ENCODE data around the gene TPRG1L. TPM values are rescaled to one million over a fixed set of nuclear protein-coding genes. Genes with fewer than 3 reads are reported as not detected.

Gene TPRG1L
- total and polyA plus RNA-seq, 10 of the 15 experiments (the other 5 are each of a cell fraction or from before 2014, with no cell fraction given), result 1.5 to 16.5 (median 8.0) TPM

DNA sequence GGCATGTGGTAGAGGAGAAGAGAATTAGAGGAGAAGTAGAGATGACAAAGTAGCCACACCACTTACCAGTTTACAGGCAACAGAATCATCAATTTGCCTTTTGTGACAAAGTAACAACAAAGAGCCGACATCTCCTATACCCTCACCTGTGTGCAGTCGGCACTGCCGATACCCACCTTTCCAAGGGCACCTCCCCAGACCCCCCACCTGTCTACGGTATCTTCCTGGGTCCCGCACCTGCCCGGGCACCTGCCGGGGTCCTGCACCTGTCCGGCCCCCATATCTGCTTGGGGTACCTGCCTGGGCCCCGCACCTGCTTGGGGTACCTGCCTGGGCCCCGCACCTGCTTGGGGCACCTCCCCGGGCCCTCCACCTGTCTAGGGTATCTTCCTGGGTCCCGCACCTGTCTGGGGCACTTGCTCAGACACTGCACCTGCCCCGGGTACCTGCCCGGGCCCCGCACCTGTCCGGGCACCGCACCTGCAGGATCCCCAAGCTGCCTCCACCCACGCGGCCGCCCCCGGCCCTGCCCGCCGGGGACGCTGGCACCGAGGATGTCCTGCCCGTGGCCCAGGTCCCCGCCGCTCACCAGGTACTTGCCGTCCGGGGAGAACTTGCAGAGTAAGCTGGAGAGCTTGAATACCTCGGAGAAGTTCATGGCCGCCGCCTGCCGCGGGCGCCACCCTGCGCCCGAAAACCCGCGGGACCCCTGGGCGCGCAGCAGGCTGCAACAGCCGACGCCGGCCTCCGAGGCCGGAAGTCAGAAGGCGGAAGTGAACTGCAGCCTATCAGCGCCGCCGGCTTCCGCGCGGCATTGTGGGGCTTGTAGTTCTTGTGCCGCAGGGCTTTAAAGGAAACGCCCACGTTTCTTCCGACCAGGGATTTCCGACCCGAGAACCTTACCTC is 24.8 kb downstream of the TPRG1L start, which contains the start of gene WRAP73 (continued):
- TF ChIP-seq, protein P1, sequence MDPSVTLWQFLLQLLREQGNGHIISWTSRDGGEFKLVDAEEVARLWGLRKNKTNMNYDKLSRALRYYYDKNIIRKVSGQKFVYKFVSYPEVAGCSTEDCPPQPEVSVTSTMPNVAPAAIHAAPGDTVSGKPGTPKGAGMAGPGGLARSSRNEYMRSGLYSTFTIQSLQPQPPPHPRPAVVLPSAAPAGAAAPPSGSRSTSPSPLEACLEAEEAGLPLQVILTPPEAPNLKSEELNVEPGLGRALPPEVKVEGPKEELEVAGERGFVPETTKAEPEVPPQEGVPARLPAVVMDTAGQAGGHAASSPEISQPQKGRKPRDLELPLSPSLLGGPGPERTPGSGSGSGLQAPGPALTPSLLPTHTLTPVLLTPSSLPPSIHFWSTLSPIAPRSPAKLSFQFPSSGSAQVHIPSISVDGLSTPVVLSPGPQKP (IDR thresholded peaks at IDR 0.05; ENCODE audit: low read depth, low read length), result peak; percentile 63
- TF ChIP-seq, protein P2, sequence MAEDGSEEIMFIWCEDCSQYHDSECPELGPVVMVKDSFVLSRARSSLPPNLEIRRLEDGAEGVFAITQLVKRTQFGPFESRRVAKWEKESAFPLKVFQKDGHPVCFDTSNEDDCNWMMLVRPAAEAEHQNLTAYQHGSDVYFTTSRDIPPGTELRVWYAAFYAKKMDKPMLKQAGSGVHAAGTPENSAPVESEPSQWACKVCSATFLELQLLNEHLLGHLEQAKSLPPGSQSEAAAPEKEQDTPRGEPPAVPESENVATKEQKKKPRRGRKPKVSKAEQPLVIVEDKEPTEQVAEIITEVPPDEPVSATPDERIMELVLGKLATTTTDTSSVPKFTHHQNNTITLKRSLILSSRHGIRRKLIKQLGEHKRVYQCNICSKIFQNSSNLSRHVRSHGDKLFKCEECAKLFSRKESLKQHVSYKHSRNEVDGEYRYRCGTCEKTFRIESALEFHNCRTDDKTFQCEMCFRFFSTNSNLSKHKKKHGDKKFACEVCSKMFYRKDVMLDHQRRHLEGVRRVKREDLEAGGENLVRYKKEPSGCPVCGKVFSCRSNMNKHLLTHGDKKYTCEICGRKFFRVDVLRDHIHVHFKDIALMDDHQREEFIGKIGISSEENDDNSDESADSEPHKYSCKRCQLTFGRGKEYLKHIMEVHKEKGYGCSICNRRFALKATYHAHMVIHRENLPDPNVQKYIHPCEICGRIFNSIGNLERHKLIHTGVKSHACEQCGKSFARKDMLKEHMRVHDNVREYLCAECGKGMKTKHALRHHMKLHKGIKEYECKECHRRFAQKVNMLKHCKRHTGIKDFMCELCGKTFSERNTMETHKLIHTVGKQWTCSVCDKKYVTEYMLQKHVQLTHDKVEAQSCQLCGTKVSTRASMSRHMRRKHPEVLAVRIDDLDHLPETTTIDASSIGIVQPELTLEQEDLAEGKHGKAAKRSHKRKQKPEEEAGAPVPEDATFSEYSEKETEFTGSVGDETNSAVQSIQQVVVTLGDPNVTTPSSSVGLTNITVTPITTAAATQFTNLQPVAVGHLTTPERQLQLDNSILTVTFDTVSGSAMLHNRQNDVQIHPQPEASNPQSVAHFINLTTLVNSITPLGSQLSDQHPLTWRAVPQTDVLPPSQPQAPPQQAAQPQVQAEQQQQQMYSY (CRISPR knock-in tag; IDR thresholded peaks at IDR 0.05), result no peak
- TF ChIP-seq GABPA (IDR thresholded peaks at IDR 0.05; ENCODE audit: low read depth) (peak; percentile 92), MTA3 (IDR thresholded peaks at IDR 0.05; ENCODE audit: borderline replicate concordance, low read length) (no peak), PAX5 (IDR thresholded peaks at IDR 0.05; ENCODE audit: borderline replicate concordance, low read depth, low read length) (no peak), NRF1 (conservative IDR thresholded peaks at IDR 0.05; ENCODE audit: low read depth, low read length) (no peak), HDAC2 (IDR thresholded peaks at IDR 0.05) (no peak), JUND (IDR thresholded peaks at IDR 0.05; ENCODE audit: low read depth, low read length) (no peak), HCFC1 (IDR thresholded peaks at IDR 0.05; ENCODE audit: low read length) (peak; percentile 92), POU2F2 (IDR thresholded peaks at IDR 0.05; ENCODE audit: borderline replicate concordance, low read depth, low read length) (peak; percentile 48; the same call in 1 of the 3 replicates), ZNF622 (IDR thresholded peaks at IDR 0.05) (no peak), POLR2A (IDR thresholded peaks at IDR 0.05; ENCODE audit: low read depth, low read length) (peak; percentile 79), NFYA (IDR thresholded peaks at IDR 0.05; ENCODE audit: borderline replicate concordance, low read depth, low read length) (no peak; the same call in 1 of the 2 replicates), DPF2 (IDR thresholded peaks at IDR 0.05) (0 out of 2 replicates have a peak, but pooled peaks have one; percentile 24), SUZ12 (IDR thresholded peaks at IDR 0.05; ENCODE audit: unreplicated experiment) (no peak), RBBP5 (conservative IDR thresholded peaks at IDR 0.05) (no peak), NR2C2 (IDR thresholded peaks at IDR 0.05; ENCODE audit: borderline replicate concordance, control insufficient read depth, insufficient read length, low read depth) (no peak)
- TF ChIP-seq, protein P3, sequence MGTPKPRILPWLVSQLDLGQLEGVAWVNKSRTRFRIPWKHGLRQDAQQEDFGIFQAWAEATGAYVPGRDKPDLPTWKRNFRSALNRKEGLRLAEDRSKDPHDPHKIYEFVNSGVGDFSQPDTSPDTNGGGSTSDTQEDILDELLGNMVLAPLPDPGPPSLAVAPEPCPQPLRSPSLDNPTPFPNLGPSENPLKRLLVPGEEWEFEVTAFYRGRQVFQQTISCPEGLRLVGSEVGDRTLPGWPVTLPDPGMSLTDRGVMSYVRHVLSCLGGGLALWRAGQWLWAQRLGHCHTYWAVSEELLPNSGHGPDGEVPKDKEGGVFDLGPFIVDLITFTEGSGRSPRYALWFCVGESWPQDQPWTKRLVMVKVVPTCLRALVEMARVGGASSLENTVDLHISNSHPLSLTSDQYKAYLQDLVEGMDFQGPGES (IDR thresholded peaks at IDR 0.05), result no peak
- TF ChIP-seq, protein P4, sequence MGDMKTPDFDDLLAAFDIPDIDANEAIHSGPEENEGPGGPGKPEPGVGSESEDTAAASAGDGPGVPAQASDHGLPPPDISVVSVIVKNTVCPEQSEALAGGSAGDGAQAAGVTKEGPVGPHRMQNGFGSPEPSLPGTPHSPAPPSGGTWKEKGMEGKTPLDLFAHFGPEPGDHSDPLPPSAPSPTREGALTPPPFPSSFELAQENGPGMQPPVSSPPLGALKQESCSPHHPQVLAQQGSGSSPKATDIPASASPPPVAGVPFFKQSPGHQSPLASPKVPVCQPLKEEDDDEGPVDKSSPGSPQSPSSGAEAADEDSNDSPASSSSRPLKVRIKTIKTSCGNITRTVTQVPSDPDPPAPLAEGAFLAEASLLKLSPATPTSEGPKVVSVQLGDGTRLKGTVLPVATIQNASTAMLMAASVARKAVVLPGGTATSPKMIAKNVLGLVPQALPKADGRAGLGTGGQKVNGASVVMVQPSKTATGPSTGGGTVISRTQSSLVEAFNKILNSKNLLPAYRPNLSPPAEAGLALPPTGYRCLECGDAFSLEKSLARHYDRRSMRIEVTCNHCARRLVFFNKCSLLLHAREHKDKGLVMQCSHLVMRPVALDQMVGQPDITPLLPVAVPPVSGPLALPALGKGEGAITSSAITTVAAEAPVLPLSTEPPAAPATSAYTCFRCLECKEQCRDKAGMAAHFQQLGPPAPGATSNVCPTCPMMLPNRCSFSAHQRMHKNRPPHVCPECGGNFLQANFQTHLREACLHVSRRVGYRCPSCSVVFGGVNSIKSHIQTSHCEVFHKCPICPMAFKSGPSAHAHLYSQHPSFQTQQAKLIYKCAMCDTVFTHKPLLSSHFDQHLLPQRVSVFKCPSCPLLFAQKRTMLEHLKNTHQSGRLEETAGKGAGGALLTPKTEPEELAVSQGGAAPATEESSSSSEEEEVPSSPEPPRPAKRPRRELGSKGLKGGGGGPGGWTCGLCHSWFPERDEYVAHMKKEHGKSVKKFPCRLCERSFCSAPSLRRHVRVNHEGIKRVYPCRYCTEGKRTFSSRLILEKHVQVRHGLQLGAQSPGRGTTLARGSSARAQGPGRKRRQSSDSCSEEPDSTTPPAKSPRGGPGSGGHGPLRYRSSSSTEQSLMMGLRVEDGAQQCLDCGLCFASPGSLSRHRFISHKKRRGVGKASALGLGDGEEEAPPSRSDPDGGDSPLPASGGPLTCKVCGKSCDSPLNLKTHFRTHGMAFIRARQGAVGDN (IDR thresholded peaks at IDR 0.05), result no peak

All from GM12878 (cell line).